Activated gamma-delta T cell treated with Interleukin-2 at 50 U/mL for 16 hours (primary cell): ENCODE data around the gene IER2.
A peak's percentile ranks its signal among the peaks of the same experiment; 100 is the strongest.
"Not testable (repeated sequence)": the region's sequence is repeated elsewhere in the genome, so short reads cannot be mapped to it uniquely, and the experiment has no call there.

Experiments
- DNase-seq: peaks from one replicate; pipeline ENCODE4 v3.0.0-alpha.2; 2020

IER2 gene

GRCh38 chr19:13165162-13165997 is 15.2 kb downstream of the IER2 start:
- no peak for DNase-seq

GRCh38 chr19:13166151-13166550 is 15.9 kb downstream of the IER2 start:
- not testable (repeated sequence) for DNase-seq

GRCh38 chr19:13169769-13170168 is 19.6 kb downstream of the IER2 start:
- DNase-seq = no peak

DNA sequence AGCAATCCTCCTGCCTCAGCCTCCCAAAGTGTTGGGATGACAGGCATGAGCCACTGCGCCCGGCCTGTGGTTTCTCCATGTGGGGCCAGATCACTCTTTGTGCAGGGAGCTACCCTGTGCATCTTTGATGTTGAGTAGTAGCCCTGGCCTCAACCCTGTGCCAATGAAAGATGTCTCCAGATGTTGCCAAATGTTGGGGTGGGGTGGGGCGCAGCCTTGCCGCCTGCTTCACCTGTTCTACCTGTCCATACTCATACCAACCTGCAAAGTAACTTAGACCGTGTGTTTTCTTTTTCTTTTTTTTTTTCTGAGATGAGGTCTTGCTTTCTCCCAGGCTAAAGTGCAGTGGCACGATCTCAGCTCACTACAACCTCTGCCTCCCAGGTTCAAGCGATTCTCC is 20.9 kb downstream of the IER2 start:
- DNase-seq = no peak

- peak; percentile 85 for DNase-seq
Measured at GRCh38 chr19:13172346-13173138, 22.3 kb downstream of the IER2 start.

- no peak for DNase-seq
Measured at GRCh38 chr19:13173139-13173737, 23.0 kb downstream of the IER2 start.

- DNase-seq = no peak
Measured at GRCh38 chr19:13176345-13176744, 26.1 kb downstream of the IER2 start.

GRCh38 chr19:13177584-13177983 is 27.4 kb downstream of the IER2 start:
- not testable (repeated sequence) for DNase-seq

DNA sequence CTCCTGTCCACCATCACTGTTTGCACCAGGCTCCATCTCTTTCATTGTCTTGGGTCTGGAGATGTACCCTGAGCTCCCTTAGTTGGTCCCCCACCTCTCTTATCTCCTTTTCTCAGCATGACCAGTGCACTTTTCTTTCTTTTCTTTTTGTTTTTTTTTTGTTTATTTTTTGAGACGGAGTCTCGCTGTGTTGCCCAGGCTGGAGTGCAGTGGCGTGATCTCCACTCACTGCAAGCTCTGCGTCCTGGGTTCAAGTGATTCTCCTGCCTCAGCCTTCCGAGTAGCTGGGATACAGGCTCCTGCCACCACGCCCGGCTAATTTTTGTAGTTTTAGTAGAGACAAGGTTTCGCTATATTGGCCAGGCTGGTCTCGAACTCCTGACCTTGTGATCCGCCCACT is 28.1 kb downstream of the IER2 start:
- DNase-seq = not testable (repeated sequence)

DNA sequence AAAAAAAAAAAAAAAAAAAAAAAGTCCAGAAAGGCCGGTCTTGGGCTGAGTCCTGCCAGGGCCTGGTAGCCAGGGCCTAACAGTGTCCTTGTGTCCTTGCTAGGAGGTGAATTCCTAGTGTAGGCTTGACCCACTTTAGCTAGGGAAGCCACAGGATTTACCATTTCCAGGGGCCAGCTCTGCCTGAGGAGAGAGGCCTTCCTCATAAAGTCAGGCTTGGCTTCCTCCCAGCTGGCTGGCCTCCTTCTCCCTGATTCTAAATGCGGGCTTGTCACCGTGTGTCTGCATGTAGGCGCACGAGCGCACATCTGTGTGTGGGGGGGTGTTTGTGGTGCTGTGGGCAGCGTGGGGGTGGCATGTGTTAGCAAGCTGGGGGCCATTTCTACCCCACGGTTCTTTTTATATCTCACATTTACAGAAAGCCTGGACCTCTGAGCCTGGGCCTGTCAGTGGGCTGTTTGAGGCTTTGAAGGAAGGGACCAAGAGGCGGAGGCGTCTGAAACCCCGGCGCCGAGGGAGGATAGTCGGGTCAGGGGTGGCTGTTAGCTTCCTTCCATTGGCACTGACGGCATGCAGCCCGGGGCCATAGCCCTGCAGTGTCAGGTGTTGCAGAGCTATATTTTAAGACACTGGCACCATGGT is 31.7 kb downstream of the IER2 start:
- DNase-seq = peak; percentile 56

DNA sequence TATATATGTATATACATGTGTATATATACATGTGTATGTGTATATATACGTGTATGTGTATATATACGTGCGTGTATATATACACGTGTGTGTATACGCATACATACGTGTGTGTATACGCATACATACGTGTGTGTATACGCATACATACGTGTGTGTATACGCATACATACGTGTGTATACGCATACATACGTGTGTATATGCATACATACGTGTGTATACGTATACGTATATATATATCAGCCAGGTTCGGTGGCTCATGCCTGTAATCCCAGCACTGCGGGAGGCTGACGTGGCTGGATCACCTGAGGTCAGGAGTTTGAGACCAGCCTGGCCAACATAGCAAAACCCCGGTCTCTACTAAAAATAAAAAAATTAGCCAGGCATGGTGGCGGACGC is 34.7 kb downstream of the IER2 start:
- DNase-seq = not testable (repeated sequence)

DNA sequence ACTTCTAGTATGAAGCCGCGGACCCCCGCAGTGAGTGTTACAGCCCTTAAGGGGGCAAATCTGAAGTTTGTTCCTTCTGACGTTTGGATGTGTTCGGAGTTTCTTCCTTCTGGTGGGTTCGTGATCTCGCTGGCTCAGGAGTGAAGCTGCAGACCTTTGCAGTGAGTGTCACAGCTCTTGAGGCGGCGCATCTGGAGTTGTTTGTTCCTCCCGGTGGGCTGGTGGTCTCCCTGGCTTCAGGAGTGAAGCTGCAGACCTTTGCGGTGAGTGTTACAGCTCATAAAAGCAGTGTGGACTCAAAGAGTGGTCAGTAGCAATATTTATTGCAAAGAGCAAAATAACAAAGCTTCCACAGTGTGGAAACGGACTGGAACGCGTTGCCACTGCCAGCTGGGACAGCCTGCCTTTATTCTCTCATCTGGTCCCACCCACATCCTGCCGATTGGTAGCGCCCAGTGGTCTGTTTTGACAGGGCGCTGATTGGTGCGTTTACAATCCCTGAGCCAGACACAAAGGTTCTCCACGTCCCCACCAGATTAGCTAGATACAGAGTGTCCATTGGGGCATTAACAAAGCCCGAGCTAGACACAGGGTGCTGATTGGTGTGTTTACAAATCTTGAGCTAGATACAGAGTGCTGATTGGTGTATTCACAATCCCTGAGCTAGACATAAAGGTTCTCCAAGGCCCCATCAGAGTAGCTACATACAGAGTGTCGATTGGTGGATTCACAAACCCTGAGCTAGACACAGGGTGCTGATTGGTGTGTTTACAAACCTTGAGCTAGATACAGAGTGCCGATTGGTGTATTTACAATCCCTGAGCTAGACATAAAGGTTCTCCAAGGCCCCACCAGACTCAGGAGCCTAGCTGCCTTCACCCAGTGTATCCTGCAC is 35.8 kb downstream of the IER2 start:
- not testable (repeated sequence) for DNase-seq

DNA sequence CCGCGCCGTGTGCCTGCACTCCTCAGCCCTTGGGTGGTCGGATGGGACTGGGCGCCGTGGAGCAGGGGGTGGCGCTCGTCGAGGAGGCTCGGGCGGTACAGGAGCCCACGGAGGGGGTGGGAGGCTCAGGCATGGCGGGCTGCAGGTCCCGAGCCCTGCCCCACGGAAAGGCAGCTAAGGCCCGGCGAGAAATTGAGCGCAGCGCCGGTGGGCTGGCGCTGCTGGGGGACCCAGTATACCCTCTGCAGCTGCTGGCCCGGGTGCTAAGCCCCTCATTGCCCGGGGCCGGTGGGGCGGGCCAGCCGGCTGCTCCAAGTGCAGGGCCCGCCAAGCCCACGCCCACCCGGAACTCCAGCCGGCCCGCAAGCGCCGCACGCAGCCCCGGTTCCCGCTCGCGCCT is 36.5 kb downstream of the IER2 start:
- DNase-seq = not testable (repeated sequence)

DNA sequence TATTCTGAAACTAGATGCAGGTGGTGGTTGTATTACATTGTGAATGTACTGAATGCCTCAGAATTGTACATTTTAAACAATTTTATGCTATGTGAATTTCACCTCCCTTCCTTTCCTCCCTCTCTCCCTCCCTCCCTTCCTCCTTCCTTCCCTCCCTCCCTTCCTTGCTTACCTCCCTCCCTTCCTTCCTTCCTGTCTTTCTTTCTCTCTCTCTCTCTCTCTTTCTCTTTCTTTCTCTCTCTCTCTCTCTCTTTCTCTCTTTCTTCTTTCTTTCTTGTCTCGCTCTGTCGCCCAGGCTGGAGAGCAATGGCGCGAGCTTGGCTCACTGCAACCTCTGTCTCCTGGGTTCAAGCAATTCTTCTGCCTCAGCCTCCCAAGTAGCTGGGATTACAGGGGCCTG is 37.2 kb downstream of the IER2 start:
- no peak for DNase-seq

DNA sequence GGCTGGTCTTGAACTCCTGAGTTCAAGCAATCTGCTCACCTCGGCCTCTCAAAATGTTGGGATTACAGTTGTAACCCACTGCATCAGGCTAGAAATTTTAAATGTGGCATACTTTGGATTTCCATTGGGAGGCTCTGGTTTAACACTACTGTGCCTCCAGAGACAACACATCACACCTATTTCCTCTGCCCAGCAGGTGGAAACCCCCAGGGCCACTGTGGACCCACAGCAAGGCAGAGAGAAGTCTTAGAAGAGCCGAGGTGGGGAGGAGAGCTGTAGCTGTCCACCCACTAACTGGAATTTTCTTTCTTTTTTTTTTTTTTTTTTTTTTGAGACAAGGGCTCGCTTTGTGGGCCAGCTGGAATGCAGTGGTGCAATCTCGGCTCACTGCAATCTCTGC is 39.4 kb downstream of the IER2 start:
- DNase-seq = no peak

GRCh38 chr19:13190781-13191540 is 40.8 kb downstream of the IER2 start:
- DNase-seq = no peak

GRCh38 chr19:13195678-13196077 is 45.5 kb downstream of the IER2 start:
- peak; percentile 42 for DNase-seq

- DNase-seq = no peak
Measured at GRCh38 chr19:13198634-13199033, 48.4 kb downstream of the IER2 start.

- not testable (repeated sequence) for DNase-seq
Measured at GRCh38 chr19:13202112-13202511, 51.9 kb downstream of the IER2 start.
